ENCODE data around the gene SUSD4.

Gene SUSD4

DNA sequence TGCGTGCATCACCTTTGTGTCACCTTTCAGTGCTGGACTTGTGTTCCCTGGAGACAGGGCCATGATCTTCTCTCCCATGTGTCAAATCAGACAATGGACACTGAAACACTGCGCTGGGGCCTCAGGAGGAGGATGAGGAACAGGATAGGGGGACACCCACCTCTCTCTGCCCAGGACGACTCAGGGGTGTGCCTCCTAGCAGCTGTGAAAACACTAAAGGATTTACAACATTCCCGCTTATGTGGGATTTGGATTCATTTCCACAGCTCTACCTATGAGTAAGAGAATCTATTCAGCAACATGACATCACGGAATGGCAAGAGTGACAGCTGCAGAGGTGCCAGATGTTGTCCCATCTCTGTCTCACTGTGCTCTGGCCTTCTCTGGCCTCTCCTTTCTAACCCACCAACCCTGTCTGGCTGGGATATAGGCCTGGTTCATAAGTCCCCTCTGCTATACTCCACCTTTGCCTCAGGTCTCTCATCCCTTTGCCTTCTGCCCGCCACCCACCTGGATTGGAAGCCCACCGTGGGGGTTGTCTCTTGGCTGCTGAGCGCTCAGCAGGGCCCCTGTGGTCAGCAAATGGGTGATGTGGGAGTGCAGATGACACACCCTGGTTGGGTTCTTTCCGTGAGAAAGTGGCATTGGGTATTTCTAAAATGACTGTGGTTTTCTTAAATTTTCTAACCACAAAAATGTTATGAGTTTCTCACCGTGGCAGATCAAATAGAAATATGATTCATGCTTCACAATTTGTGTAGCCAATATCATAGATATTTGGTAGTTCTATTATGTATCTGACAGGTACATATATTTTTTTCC lies 173.9 kb downstream of the SUSD4 start:
- TF ChIP-seq, protein P1, sequence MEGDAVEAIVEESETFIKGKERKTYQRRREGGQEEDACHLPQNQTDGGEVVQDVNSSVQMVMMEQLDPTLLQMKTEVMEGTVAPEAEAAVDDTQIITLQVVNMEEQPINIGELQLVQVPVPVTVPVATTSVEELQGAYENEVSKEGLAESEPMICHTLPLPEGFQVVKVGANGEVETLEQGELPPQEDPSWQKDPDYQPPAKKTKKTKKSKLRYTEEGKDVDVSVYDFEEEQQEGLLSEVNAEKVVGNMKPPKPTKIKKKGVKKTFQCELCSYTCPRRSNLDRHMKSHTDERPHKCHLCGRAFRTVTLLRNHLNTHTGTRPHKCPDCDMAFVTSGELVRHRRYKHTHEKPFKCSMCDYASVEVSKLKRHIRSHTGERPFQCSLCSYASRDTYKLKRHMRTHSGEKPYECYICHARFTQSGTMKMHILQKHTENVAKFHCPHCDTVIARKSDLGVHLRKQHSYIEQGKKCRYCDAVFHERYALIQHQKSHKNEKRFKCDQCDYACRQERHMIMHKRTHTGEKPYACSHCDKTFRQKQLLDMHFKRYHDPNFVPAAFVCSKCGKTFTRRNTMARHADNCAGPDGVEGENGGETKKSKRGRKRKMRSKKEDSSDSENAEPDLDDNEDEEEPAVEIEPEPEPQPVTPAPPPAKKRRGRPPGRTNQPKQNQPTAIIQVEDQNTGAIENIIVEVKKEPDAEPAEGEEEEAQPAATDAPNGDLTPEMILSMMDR (IDR thresholded peaks at IDR 0.05; ENCODE audit: low read depth, low read length) = no peak
- H3K4me3 ChIP-seq (ENCODE audit: low read depth, low read length) = no peak overlapping the region

DNA sequence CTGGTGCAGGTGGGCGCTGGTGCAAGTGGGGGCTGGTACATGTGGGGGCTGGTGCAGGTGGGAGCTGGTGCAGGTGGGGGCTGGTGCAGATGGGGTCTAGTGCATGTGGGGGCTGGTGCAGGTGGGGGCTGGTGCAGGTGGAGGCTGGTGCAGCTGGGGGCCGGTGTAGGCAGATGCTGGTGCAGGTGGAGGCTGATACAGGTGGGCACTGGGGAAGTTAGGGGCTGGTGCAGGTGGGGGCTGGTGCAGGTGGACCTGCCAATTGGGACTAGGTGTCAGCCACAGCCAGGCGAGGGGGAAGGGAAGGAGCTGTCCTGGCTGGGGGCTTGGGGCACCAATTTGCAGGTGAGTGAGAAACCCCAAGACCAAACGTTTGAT lies 174.5 kb downstream of the SUSD4 start:
- TF ChIP-seq, protein P1 (IDR thresholded peaks at IDR 0.05; ENCODE audit: low read depth, low read length) = no peak
- H3K4me3 ChIP-seq (ENCODE audit: low read depth, low read length) = no peak overlapping the region

GRCh38 chr1:223188618-223189356 lies 175.2 kb downstream of the SUSD4 start:
- H3K4me3 ChIP-seq (ENCODE audit: low read depth, low read length) = no peak overlapping the region
- TF ChIP-seq, protein P1 (IDR thresholded peaks at IDR 0.05; ENCODE audit: low read depth, low read length) = no peak

DNA sequence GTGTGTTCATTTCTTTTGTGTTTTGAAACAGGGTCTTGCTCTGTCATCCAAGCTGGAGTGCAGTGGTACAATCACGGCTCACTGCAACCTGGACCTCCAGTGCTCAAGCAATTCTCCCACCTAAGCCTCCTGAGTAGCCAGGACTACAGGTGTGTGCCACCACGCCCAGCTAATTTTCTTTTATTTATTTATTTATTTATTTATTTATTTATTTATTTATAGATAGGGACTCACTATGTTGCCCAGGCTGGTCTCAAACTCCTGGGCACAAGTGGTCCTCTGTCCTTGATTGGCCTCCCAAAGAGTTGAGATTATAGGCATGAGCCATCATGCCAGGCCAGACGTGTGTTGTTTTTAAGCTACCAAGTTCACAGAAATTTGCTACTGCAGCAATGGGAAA lies 177.2 kb downstream of the SUSD4 start:
- TF ChIP-seq, protein P1 (IDR thresholded peaks at IDR 0.05; ENCODE audit: low read depth, low read length) = no peak
- no peak overlapping the region for H3K4me3 ChIP-seq (ENCODE audit: low read depth, low read length)

- H3K4me3 ChIP-seq (ENCODE audit: low read depth, low read length) = no peak overlapping the region
These were observed 180.6 kb downstream of the SUSD4 start for GRCh38 chr1:223183268-223183862.

GRCh38 chr1:223180731-223181321 lies 183.2 kb downstream of the SUSD4 start:
- TF ChIP-seq, protein P1 (IDR thresholded peaks at IDR 0.05; ENCODE audit: low read depth, low read length) = no peak
- H3K4me3 ChIP-seq (ENCODE audit: low read depth, low read length) = no peak overlapping the region

More at GRCh38 chr1:223183268-223183862, 180.6 kb downstream of the SUSD4 start:
- TF ChIP-seq, protein P1 (IDR thresholded peaks at IDR 0.05; ENCODE audit: low read depth, low read length) = no peak

Measured in WI38 (cell line).